Measurements from ENCODE around the gene SLC1A3.

DNA sequence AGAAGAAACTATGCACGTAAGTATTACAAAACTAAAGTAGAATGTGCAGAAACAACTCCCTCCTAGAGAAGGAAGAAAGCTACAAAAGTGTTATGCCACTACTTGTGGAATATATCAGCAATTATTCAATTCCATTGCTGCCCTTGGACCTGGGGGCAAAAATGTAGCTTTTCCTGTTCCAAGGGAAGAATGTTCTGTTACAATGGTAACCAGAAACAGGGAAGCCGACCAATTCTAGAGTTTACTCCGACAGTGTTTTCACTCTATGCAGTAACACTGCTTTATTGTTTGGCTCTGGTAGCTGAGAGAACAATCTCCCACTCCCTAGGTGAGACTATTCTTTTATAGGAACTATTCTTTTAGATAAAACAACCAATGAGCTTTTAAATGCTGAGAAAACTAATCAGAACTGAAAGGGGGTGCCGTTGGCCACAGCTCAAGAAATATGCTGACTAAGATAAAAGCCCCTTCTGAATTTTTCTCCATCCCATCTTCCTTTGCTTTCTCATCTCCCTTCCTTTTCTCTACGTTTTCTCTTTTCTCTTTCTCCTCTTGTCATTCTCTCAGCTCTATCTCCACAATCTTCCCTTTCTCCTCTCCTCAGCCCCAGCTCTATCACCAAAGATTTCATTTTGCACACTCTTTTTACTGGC lies 54.1 kb downstream of the SLC1A3 start:
- no peak for TF ChIP-seq POLR2A (IDR thresholded peaks at IDR 0.05; ENCODE audit: low read depth)
- TF ChIP-seq, protein P1, sequence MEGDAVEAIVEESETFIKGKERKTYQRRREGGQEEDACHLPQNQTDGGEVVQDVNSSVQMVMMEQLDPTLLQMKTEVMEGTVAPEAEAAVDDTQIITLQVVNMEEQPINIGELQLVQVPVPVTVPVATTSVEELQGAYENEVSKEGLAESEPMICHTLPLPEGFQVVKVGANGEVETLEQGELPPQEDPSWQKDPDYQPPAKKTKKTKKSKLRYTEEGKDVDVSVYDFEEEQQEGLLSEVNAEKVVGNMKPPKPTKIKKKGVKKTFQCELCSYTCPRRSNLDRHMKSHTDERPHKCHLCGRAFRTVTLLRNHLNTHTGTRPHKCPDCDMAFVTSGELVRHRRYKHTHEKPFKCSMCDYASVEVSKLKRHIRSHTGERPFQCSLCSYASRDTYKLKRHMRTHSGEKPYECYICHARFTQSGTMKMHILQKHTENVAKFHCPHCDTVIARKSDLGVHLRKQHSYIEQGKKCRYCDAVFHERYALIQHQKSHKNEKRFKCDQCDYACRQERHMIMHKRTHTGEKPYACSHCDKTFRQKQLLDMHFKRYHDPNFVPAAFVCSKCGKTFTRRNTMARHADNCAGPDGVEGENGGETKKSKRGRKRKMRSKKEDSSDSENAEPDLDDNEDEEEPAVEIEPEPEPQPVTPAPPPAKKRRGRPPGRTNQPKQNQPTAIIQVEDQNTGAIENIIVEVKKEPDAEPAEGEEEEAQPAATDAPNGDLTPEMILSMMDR (IDR thresholded peaks at IDR 0.05): no peak
